ENCODE measurements around the gene LRRC7.

The LRRC7 gene

GRCh38 chr1:69834336-69834735 is 266.6 kb downstream of the LRRC7 start:
- no peak for DNase-seq (ENCODE audit: extremely low read depth, low read depth)
- TF ChIP-seq, protein P1, sequence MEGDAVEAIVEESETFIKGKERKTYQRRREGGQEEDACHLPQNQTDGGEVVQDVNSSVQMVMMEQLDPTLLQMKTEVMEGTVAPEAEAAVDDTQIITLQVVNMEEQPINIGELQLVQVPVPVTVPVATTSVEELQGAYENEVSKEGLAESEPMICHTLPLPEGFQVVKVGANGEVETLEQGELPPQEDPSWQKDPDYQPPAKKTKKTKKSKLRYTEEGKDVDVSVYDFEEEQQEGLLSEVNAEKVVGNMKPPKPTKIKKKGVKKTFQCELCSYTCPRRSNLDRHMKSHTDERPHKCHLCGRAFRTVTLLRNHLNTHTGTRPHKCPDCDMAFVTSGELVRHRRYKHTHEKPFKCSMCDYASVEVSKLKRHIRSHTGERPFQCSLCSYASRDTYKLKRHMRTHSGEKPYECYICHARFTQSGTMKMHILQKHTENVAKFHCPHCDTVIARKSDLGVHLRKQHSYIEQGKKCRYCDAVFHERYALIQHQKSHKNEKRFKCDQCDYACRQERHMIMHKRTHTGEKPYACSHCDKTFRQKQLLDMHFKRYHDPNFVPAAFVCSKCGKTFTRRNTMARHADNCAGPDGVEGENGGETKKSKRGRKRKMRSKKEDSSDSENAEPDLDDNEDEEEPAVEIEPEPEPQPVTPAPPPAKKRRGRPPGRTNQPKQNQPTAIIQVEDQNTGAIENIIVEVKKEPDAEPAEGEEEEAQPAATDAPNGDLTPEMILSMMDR (IDR thresholded peaks at IDR 0.05; ENCODE audit: low read depth, low read length): no peak

- TF ChIP-seq, protein P1 (IDR thresholded peaks at IDR 0.05; ENCODE audit: low read depth, low read length): no peak
- no peak for DNase-seq (ENCODE audit: extremely low read depth, low read depth)
These were observed 268.2 kb downstream of the LRRC7 start for GRCh38 chr1:69835955-69836354.

DNA sequence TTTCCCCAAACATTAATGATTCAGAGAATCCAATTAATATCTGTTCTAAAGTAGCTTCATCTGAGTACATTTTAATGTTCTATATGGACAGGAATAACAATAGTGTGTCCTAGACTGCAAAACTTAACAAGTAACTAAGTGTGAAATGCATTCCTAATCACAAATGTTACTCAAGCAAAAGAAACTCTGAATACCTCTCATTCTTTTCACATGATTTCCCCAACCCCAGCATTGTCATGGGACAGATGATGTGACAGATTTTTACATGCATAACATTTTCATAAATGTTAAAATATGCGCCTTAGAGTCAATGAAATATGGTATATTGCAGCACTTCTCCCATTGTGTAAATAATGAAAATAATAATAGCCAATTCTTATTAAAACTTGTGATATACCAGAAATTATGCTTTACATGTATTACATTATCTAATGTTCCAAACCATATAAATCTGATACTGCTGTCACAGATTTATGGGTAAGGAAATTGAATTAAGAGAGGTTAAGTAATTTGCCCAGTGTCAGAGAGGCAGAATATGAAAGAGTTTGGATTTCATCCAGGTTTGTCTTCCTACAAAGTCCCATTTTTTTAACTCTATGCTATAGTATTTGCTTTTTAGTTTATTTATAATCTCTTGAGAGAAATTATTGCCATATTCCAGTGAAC is 269.4 kb downstream of the LRRC7 start:
- TF ChIP-seq, protein P1 (IDR thresholded peaks at IDR 0.05; ENCODE audit: low read depth, low read length): no peak
- DNase-seq (ENCODE audit: extremely low read depth, low read depth): no peak

GRCh38 chr1:69842326-69842725 is 274.6 kb downstream of the LRRC7 start:
- TF ChIP-seq, protein P1 (IDR thresholded peaks at IDR 0.05; ENCODE audit: low read depth, low read length): no peak
- no peak for DNase-seq (ENCODE audit: extremely low read depth, low read depth)

DNA sequence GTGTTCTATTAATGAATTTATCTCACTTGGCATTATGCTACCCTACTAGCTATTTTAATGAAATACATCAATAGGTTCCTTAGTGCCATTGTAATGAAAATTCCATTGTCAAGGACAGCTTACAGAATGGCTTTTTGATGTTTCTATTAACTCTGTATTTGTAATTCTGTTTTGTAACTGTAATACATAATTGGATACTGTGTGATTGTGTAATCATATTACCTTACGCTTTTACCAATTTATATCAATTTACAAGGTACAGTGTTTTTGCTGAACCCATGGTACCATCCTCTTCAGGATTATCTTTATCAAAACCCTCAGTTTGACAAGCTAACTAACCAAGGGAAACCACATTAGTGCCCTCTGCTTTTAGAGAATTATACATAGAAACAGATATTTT is 277.9 kb downstream of the LRRC7 start:
- DNase-seq (ENCODE audit: extremely low read depth, low read depth): no peak
- TF ChIP-seq, protein P1 (IDR thresholded peaks at IDR 0.05; ENCODE audit: low read depth, low read length): no peak

- no peak for DNase-seq (ENCODE audit: extremely low read depth, low read depth)
- TF ChIP-seq, protein P1 (IDR thresholded peaks at IDR 0.05; ENCODE audit: low read depth, low read length): no peak
These were observed 278.5 kb downstream of the LRRC7 start for GRCh38 chr1:69846267-69846666.

GRCh38 chr1:69847670-69848069 is 279.9 kb downstream of the LRRC7 start:
- TF ChIP-seq, protein P1 (IDR thresholded peaks at IDR 0.05; ENCODE audit: low read depth, low read length): no peak
- DNase-seq (ENCODE audit: extremely low read depth, low read depth): no peak

Data from AG09319 (cell line).